Mesendoderm (in vitro differentiated cells): ENCODE measurements around the gene PCYT1A.
"Not testable (repeated sequence)": the region's sequence is repeated elsewhere in the genome, so short reads cannot be mapped to it uniquely, and the experiment has no call there.

Source experiments
- DNase-seq: peaks from one replicate; pipeline ENCODE4 v3.0.0; 2013
- H2AK5ac ChIP-seq: 2 replicates; pipeline ENCODE4 v1.6.1; 2013; ENCODE audit warnings: low read length, inconsistent platforms
- H2BK120ac ChIP-seq: 2 replicates; pipeline ENCODE4 v1.6.1; 2013; ENCODE audit warnings: low read depth, mild to moderate bottlenecking, low read length, moderate library complexity, mixed read lengths
- H2BK15ac ChIP-seq: replicated peaks from 2 replicates; pipeline ENCODE4 v1.6.1; 2013; ENCODE audit warnings: low read depth, mild to moderate bottlenecking, moderate library complexity
- H2BK5ac ChIP-seq: 2 replicates; pipeline ENCODE4 v1.6.1; 2013; ENCODE audit warnings: low read length, inconsistent platforms
- H3K18ac ChIP-seq: 2 replicates; pipeline ENCODE4 v1.6.1; 2013; ENCODE audit warnings: mild to moderate bottlenecking, low read length, mixed read lengths
- H3K23ac ChIP-seq: one replicate; pipeline ENCODE4 v1.6.1; 2013; ENCODE audit warnings: low read length
- H3K27ac ChIP-seq: 2 replicates; pipeline ENCODE4 v1.5.1; 2013; ENCODE audit warnings: low read depth, mild to moderate bottlenecking, inconsistent platforms, low read length, moderate library complexity
- H3K27me3 ChIP-seq: 2 replicates; pipeline ENCODE4 v1.6.1; 2013; ENCODE audit warnings: low read length, control low read depth, mild to moderate bottlenecking, inconsistent platforms; ENCODE audit not compliant: insufficient read depth, poor library complexity
- H3K36me3 ChIP-seq: 2 replicates; pipeline ENCODE4 v1.6.1; 2013; ENCODE audit warnings: low read length, inconsistent platforms; ENCODE audit not compliant: control insufficient read depth, insufficient read depth
- H3K4ac ChIP-seq: one replicate; pipeline ENCODE4 v1.6.1; 2013; ENCODE audit warnings: low read depth, mild to moderate bottlenecking, low read length, moderate library complexity
- H3K4me1 ChIP-seq: 2 replicates; pipeline ENCODE4 v1.6.1; 2013; ENCODE audit warnings: low read depth, low read length, inconsistent platforms; ENCODE audit not compliant: control insufficient read depth
- H3K4me2 ChIP-seq: 2 replicates; pipeline ENCODE4 v1.6.1; 2013; ENCODE audit warnings: low read length
- H3K4me3 ChIP-seq: 2 replicates; pipeline ENCODE4 v1.5.1; 2013; ENCODE audit warnings: mild to moderate bottlenecking, low read length
- H3K56ac ChIP-seq: one replicate; pipeline ENCODE4 v1.6.1; 2013; ENCODE audit warnings: low read length
- H3K79me1 ChIP-seq: 2 replicates; pipeline ENCODE4 v1.6.1; 2013; ENCODE audit warnings: low read length, inconsistent platforms
- H3K79me2 ChIP-seq: 2 replicates; pipeline ENCODE4 v1.6.1; 2013; ENCODE audit warnings: mild to moderate bottlenecking, low read length; ENCODE audit not compliant: control insufficient read depth, insufficient read depth
- H3K9ac ChIP-seq: 2 replicates; pipeline ENCODE4 v1.6.1; 2013; ENCODE audit warnings: low read length, inconsistent platforms
- H4K5ac ChIP-seq: one replicate; pipeline ENCODE4 v1.6.1; 2013; ENCODE audit warnings: low read length
- H4K8ac ChIP-seq: one replicate; pipeline ENCODE4 v1.6.1; 2013; ENCODE audit warnings: low read depth, mild to moderate bottlenecking, control low read depth, low read length, moderate library complexity
- WGBS: extraction: QIAGEN DNeasy Blood & Tissue Kit; methylation state at CpG from one replicate; pipeline ENCODE4 v1.1.7; 2013; ENCODE audit warnings: low lambda C conversion rate, missing lambda C conversion rate; ENCODE audit not compliant: insufficient coverage; ENCODE audit errors: extremely low coverage; 5-methylcytosine and 5-hydroxymethylcytosine counted together

The PCYT1A gene

DNA sequence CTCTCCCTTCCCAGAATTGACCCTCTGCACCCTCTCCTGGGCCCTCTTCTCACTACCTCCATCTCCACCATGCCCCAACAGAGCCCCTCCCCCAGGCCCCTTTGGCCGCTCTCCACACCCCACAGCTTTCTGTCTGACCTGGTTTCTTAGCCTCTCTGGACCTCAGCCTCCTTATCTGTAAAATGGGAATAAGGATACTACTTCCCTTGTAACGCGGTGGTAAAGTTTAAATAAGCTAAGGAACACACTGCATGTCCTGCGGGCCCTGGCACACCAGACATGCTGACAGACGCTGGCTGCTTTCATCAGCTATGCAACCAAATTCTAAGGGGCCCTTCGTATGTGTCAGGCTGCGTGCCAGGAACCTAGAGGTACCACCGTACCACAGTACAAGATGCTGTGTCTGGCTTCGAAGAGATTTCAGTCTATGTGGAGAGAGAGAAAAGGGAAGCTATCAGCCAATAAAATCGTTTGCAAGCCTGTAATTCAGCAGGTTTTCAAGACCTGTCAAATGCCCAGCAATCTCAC, 72.0 kb downstream of the PCYT1A start:
- H3K4me2 ChIP-seq, result no peak overlapping the region
- no peak overlapping the region for H3K4me3 ChIP-seq
- no peak overlapping the region for H2BK15ac ChIP-seq
- no CpG with 5 or more reads among the region's 10 CpGs for WGBS
- no peak overlapping the region for H4K5ac ChIP-seq
- DNase-seq, result no peak
- H4K8ac ChIP-seq, result no peak overlapping the region
- H3K4ac ChIP-seq, result no peak overlapping the region
- no peaks in the 10 kb centered on the region for H3K79me2 ChIP-seq
- no peak overlapping the region for H3K18ac ChIP-seq
- no peaks in the 10 kb centered on the region for H3K4me1 ChIP-seq
- no peak overlapping the region for H2BK5ac ChIP-seq
- H3K79me1 ChIP-seq, result no peaks in the 10 kb centered on the region
- no peak overlapping the region for H3K56ac ChIP-seq
- no peak overlapping the region for H3K9ac ChIP-seq
- no peak overlapping the region for H2BK120ac ChIP-seq
- no peaks in the 10 kb centered on the region for H3K27me3 ChIP-seq
- no peak overlapping the region for H3K23ac ChIP-seq
- no peak overlapping the region for H3K27ac ChIP-seq
- H2AK5ac ChIP-seq, result no peak overlapping the region
- no peaks in the 10 kb centered on the region for H3K36me3 ChIP-seq

- Histone ChIP-seq H4K5ac (no peak overlapping the region), H4K8ac (no peak overlapping the region), H2AK5ac (no peak overlapping the region), H3K23ac (no peak overlapping the region), H3K79me1 (no peaks in the 10 kb centered on the region), H3K27ac (no peak overlapping the region), H2BK5ac (no peak overlapping the region), H3K4me2 (no peak overlapping the region), H2BK15ac (no peak overlapping the region), H3K18ac (no peak overlapping the region), H3K4me3 (no peak overlapping the region), H3K36me3 (no peaks in the 10 kb centered on the region), H3K79me2 (no peaks in the 10 kb centered on the region), H2BK120ac (no peak overlapping the region), H3K4ac (no peak overlapping the region), H3K9ac (no peak overlapping the region), H3K4me1 (no peaks in the 10 kb centered on the region), H3K56ac (no peak overlapping the region), H3K27me3 (no peaks in the 10 kb centered on the region)
- no CpG with 5 or more reads among the region's 16 CpGs for WGBS
- no peak for DNase-seq
These were observed 72.6 kb downstream of the PCYT1A start for GRCh38 chr3:196214783-196215441.

DNA sequence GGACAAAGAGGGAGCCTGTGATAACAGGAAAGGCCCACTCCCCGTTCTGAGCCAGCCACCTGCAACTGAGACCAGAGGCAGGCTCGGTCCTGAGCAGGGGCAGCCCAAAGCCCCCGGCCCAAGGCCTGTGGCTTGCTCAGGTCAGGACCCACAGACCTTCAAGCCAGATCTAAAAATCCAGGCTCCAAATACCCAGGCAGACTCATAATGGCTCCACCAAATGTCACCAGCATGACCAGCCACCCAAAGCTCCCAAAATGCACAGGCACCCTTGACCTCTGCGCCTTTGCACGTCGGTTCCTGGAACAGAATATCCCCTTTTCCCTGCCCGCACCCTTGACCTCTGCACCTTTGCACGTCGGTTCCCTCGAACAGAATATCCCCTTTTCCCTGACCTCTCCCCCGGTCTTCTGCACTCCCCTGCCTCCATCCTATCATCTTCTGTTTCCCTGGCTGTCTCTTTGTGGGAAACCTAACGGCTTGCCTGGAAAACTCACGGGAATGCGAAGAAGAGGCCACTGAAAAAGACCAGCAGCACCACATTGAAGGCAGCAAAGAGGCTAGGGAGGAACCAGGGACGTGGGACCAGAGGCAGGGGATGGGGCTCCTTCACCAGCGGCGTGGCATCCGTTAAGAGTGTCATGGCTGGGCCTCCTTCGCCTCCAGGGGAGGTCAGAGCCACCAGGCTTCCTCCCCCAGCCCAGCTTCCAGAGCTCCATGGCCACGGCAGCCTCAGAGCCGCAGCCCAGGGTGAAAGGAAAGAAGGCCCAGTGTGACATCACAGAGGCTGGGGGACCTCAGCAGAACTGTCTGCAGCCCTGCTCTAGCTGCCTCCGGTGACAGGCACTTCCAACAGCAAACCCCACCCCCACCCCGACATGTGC, 76.6 kb downstream of the PCYT1A start, which contains the start of gene ZDHHC19:
TSS of gene ZDHHC19 (minus strand) at position 728 of the 884 bp plus-strand sequence. CDS start at position 643, 85 bp downstream.
- H3K27ac ChIP-seq, result no peak within 1 kb of the TSS
- H3K36me3 ChIP-seq, result no peaks in the 10 kb centered on the region
- WGBS, result no CpG with 5 or more reads among the region's 23 CpGs

GRCh38 chr3:196209944-196210672, 77.4 kb downstream of the PCYT1A start:
- H3K4me1 ChIP-seq, H3K79me1 ChIP-seq, H2BK15ac ChIP-seq, H4K8ac ChIP-seq, H2BK120ac ChIP-seq, DNase-seq, H2BK5ac ChIP-seq, H3K4me3 ChIP-seq, H3K18ac ChIP-seq, H3K4ac ChIP-seq, H3K56ac ChIP-seq, H3K36me3 ChIP-seq, H4K5ac ChIP-seq, H3K23ac ChIP-seq, H3K9ac ChIP-seq, H3K4me2 ChIP-seq, H2AK5ac ChIP-seq, H3K79me2 ChIP-seq, H3K27ac ChIP-seq, H3K27me3 ChIP-seq: not testable (repeated sequence)
- no CpG with 5 or more reads among the region's 11 CpGs for WGBS

More for the DNA sequence above, 76.6 kb downstream of the PCYT1A start, which contains the start of gene ZDHHC19:
- Histone ChIP-seq H3K18ac (no peak within 1 kb of the TSS), H3K23ac (no peak within 1 kb of the TSS), H3K4me1 (no peaks in the 10 kb centered on the region), H3K27me3 (no peaks in the 10 kb centered on the region), H2BK120ac (no peak within 1 kb of the TSS), H3K79me1 (no peaks in the 10 kb centered on the region), H3K9ac (no peak within 1 kb of the TSS), H4K8ac (no peak within 1 kb of the TSS), H3K56ac (no peak within 1 kb of the TSS), H3K4me3 (no peak within 1 kb of the TSS), H3K4ac (no peak within 1 kb of the TSS), H3K79me2 (no peaks in the 10 kb centered on the region), H2AK5ac (no peak within 1 kb of the TSS), H3K4me2 (no peak within 1 kb of the TSS), H4K5ac (no peak within 1 kb of the TSS), H2BK5ac (no peak within 1 kb of the TSS), H2BK15ac (no peak within 1 kb of the TSS)
- peak; percentile 18 for DNase-seq

DNA sequence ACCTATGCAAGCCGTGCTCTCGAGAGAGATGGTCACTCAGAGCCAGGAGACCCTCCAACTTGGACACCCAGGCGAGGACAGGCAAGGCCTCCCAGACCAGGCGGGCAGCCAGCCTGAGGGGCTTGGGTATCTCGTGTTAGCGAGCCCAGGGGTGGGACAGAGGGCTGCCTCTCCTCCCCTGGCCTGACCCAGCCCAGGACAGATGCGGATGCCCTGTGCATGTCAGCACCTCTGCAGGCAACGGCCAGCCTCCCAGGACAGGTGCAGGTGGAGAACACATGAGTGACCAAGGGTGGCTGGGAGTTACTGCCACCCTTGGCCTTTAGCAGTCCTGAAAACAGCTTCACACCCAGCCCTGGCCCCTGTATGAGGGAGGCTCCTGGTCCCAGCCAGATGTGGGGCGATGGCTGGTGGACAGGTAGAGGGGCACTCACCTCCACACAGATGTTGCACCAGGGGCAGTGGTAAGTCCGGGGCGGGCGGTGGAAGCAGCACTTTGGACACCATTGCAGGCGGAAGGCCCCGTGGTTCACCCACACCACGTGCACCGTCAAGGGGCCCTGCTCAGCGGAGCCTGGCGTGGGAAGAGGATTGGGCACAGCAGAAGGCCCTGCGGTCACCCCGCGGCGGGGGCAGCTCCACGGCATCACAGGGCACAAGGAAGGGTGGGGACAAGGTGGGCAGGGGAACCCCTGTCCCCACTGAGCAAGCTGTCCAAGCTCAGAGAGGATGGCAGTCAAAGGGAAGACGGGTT, 78.4 kb downstream of the PCYT1A start:
- no peaks in the 10 kb centered on the region for H3K36me3 ChIP-seq
- H4K5ac ChIP-seq, result no peak overlapping the region
- H3K79me2 ChIP-seq, result no peaks in the 10 kb centered on the region
- DNase-seq, result no peak
- no peak overlapping the region for H2AK5ac ChIP-seq
- H3K18ac ChIP-seq, result no peak overlapping the region
- no CpG with 5 or more reads among the region's 24 CpGs for WGBS
- H3K79me1 ChIP-seq, result no peaks in the 10 kb centered on the region
- H3K27ac ChIP-seq, result no peak overlapping the region
- H3K4me1 ChIP-seq, result no peaks in the 10 kb centered on the region
- H3K4ac ChIP-seq, result no peak overlapping the region
- no peak overlapping the region for H3K4me2 ChIP-seq
- H2BK120ac ChIP-seq, result no peak overlapping the region
- H3K56ac ChIP-seq, result no peak overlapping the region
- no peak overlapping the region for H2BK15ac ChIP-seq
- no peak overlapping the region for H4K8ac ChIP-seq
- no peak overlapping the region for H3K9ac ChIP-seq
- no peak overlapping the region for H3K4me3 ChIP-seq
- no peak overlapping the region for H3K23ac ChIP-seq
- no peaks in the 10 kb centered on the region for H3K27me3 ChIP-seq
- no peak overlapping the region for H2BK5ac ChIP-seq
